Left lung (tissue), 10 donors: ENCODE data around the gene FRG1. TPM values are rescaled to one million over a fixed set of nuclear protein-coding genes. Genes with fewer than 3 reads are reported as not detected.
"Not testable (repeated sequence)": the region's sequence is repeated elsewhere in the genome, so short reads cannot be mapped to it uniquely, and the experiment has no call there.

ENCODE experiments used
- ATAC-seq: fragments of 200-7000 bp; cut with Tn5 transposase; one replicate; pipeline ENCODE4 v1.9.1; 2020; ENCODE audit warnings: moderate library complexity
- DNase-seq, 4 donors: peaks; one replicate each; pipeline ENCODE4 v3.0.0-alpha.2; 2013 to 2020
- H3K27ac ChIP-seq, 2 donors: fragments of 200-600 bp; sonication (generic) in 1 of 2; one replicate each; pipeline versions ENCODE4 v1.5.0 to v1.8.0; 2020 to 2021
- H3K27me3 ChIP-seq, 2 donors: fragments of 200-600 bp; sonication (generic) in 1 of 2; one replicate each; pipeline versions ENCODE4 v1.5.0 to v1.8.0; 2020 to 2021
- H3K36me3 ChIP-seq, 2 donors: fragments of 200-600 bp; sonication (generic) in 1 of 2; one replicate each; pipeline versions ENCODE4 v1.5.0 to v1.8.0; 2020 to 2021
- H3K4me1 ChIP-seq, 2 donors: fragments of 200-600 bp; one replicate each; pipeline ENCODE4 v1.8.0; 2021
- H3K4me3 ChIP-seq, 2 donors: fragments of 200-600 bp; sonication (generic) in 1 of 2; one replicate each; pipeline versions ENCODE4 v1.5.0 to v1.8.0; 2020 to 2021; ENCODE audit warnings: mild to moderate bottlenecking in 1 of 2
- H3K9me3 ChIP-seq, 2 donors: fragments of 200-600 bp; sonication (generic) in 1 of 2; one replicate each; pipeline versions ENCODE4 v1.5.0 to v1.8.0; 2020 to 2021
- intact Hi-C, 2 donors: fragments of 100-400 bp; cut with DNase I; formaldehyde crosslinking; loops; one replicate each; pipeline versions ENCODE4 v1.11.2 to v1.14.2; 2022
- polyA plus RNA-seq, 6 donors: library from polyadenylated mRNA; unstranded; fragments of 120-200 nt; gene quantifications; one replicate each; pipeline ENCODE4 v1.2.1, GENCODE V29; 2013; ENCODE audit not compliant: insufficient read length in 6 of 6
- total RNA-seq, 2 donors: library from RNA; stranded (reverse); fragmentation: NEBNext Ultra II Directional; extraction: Animal tissue kit (Norgen Biotek cat#: 25700); gene quantifications; one replicate each; pipeline ENCODE4 v1.2.1, GENCODE V29; 2021
- TF ChIP-seq, protein P1 (sequence below), 2 donors: fragments of 200-600 bp; sonication (generic) in 1 of 2; IDR thresholded peaks; one replicate each; pipeline versions ENCODE4 v1.5.0 to v1.8.0; 2021; ENCODE audit warnings: antibody characterized with exemption in 2 of 2
- donor health status: DM: no; HTN: yes; CAD: no.
- donor health status: DM: no; HTN: no; CAD: no.

Gene FRG1
- total and polyA plus RNA-seq, 8 donors = 26.5 to 67.7 (median 50.8) TPM

DNA sequence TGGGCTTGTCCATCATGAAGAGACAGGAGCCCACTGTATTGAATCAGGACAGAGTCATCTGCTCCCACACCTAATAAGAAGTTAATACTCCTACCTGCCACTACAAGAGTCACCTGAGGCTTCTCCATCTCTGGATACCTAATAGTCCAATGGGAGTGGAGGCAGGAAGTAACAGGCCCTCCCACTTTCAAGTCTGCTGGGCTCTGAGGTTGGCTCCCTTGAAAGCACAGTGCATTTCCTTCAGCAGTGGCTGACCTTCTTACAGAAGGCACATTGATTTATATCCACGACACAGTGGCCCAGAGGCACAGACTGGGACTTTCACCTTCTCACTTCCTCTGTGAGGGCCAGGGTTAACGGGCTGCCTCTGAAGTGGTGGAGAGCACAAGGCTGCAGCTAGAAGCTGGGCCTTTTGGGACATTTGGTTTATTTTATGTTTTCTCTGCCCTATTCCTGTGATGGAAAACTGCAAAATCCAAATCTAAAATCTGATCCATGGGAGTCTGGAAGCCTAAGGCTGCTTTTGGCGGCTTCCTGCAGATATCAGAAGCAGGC lies 48.3 kb downstream of the FRG1 start:
- Histone ChIP-seq H3K9me3 (peaks cover 0 to 3% of the 10 kb centered on the region in 2 donors), H3K4me3 (no peak overlapping the region), H3K27ac (no peak overlapping the region), H3K36me3 (no peaks in the 10 kb centered on the region), H3K4me1 (no peaks in the 10 kb centered on the region), H3K27me3 (peaks cover 0 to 13% of the 10 kb centered on the region in 2 donors)
- DNase-seq (no peak), ATAC-seq (no peak)
- TF ChIP-seq, protein P1, sequence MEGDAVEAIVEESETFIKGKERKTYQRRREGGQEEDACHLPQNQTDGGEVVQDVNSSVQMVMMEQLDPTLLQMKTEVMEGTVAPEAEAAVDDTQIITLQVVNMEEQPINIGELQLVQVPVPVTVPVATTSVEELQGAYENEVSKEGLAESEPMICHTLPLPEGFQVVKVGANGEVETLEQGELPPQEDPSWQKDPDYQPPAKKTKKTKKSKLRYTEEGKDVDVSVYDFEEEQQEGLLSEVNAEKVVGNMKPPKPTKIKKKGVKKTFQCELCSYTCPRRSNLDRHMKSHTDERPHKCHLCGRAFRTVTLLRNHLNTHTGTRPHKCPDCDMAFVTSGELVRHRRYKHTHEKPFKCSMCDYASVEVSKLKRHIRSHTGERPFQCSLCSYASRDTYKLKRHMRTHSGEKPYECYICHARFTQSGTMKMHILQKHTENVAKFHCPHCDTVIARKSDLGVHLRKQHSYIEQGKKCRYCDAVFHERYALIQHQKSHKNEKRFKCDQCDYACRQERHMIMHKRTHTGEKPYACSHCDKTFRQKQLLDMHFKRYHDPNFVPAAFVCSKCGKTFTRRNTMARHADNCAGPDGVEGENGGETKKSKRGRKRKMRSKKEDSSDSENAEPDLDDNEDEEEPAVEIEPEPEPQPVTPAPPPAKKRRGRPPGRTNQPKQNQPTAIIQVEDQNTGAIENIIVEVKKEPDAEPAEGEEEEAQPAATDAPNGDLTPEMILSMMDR (IDR thresholded peaks at IDR 0.05) = no peak
- intact Hi-C loops = no loop called here

DNA sequence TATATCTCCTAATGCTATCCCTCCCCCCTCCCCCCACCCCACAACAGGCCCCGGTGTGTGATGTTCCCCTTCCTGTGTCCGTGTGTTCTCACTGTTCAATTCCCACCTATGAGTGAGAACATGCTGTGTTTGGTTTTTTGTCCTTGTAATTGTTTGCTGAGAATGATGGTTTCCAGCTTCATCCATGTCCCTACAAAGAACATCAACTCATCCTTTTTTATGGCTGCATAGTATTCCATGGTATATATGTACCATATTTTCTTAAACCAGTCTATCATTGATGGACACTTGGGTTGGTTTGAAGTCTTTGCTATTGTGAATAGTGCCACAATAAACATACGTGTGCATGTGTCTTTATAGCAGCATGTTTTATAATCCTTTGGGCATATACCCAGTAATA lies 49.3 kb downstream of the FRG1 start:
- ATAC-seq, H3K27me3 ChIP-seq, H3K4me1 ChIP-seq, intact Hi-C loops, H3K27ac ChIP-seq, H3K9me3 ChIP-seq, H3K36me3 ChIP-seq, H3K4me3 ChIP-seq, DNase-seq: not testable (repeated sequence)

Other genes starting within 250 kb of the FRG1 start
- gene FRG2, start 86.4 kb downstream of the FRG1 start, total RNA-seq = not detected
- gene FRG2, start 86.4 kb downstream of the FRG1 start, polyA plus RNA-seq = under 1 TPM in 1 of 6 donors, not detected in 5; 0.08 TPM
- gene DBET, start 123.6 kb downstream of the FRG1 start, total RNA-seq = under 1 TPM; 0.10 to 0.12 TPM
- gene DBET, start 123.6 kb downstream of the FRG1 start, polyA plus RNA-seq = not detected
- not detected for gene DUX4, start 232.9 kb downstream of the FRG1 start, total RNA-seq
- 1 to 10 TPM in 3 of 6 donors, under 1 TPM in 1, not detected in 2; 0.43 to 1.7 (median 1.1) TPM for gene DUX4, start 232.9 kb downstream of the FRG1 start, polyA plus RNA-seq